ENCODE data around the gene OGFR. TPM values are rescaled to one million over a fixed set of nuclear protein-coding genes. Genes with fewer than 3 reads are reported as not detected.

OGFR gene
- total and polyA plus RNA-seq, 2 donors (not counting 3 experiments of a cell fraction or from before 2014, with no cell fraction given) = 30.8 to 44.0 TPM

GRCh38 chr20:62784497-62784896, 20.1 kb upstream of the OGFR start:
- FAIRE-seq (no peak), DNase-seq (ENCODE audit: low read depth, low spot score) (no peak)
- intact Hi-C loops (cut with micrococcal nuclease) (no loop called here), dilution Hi-C loops (cut with MboI; ENCODE audit: extremely low pct_ligation_motif_present, low sequenced_read_pairs) (no loop called here)
- Histone ChIP-seq H3K36me3 (ENCODE audit: control insufficient read depth in 2 of 2, extremely low read depth in 1 of 2, insufficient read depth in 2 of 2, low read length in 2 of 2) (no peaks in the 10 kb centered on the region), H3K4me2 (ENCODE audit: insufficient read depth, low read length) (no peak overlapping the region), H3K9me3 (replicated peaks; ENCODE audit: control insufficient read depth, insufficient read depth, low read length) (no peaks in the 10 kb centered on the region), H3K4me1 (ENCODE audit: control insufficient read depth, extremely low read depth, insufficient read depth, low read length) (peaks cover 10% of the 10 kb centered on the region), H3K9me1 (replicated peaks; ENCODE audit: control insufficient read depth, extremely low read depth, insufficient read depth, low read length) (no peaks in the 10 kb centered on the region), H4K20me1 (replicated peaks; ENCODE audit: control insufficient read depth, extremely low read depth, insufficient read depth, low read length) (no peaks in the 10 kb centered on the region), H3K9ac (replicated peaks; ENCODE audit: extremely low read depth, insufficient read depth, low read length) (no peak overlapping the region), H3K4me3 (replicated peaks in 1 of 3; ENCODE audit: insufficient read depth in 1 of 3, low read depth in 1 of 3, low read length in 3 of 3) (no peak overlapping the region), H2AFZ (ENCODE audit: low read depth, low read length) (no peak overlapping the region), H3K27me3 (ENCODE audit: control insufficient read depth in 2 of 2, insufficient read depth in 2 of 2, low read length in 2 of 2) (no peaks in the 10 kb centered on the region), H3K79me2 (ENCODE audit: control insufficient read depth, insufficient read depth, low read length) (no peaks in the 10 kb centered on the region), H3K27ac (ENCODE audit: insufficient read depth, low read depth, low read length) (no peak overlapping the region)
- ChIA-PET CTCF (no interaction called here), POLR2A (no interaction called here)
- no peak for TF ChIP-seq CTCF (IDR thresholded peaks at IDR 0.05; ENCODE audit: extremely low read depth in 1 of 2, insufficient read depth in 1 of 2, low read depth in 1 of 2, low read length in 2 of 2)
- no peak for TF ChIP-seq MAX (IDR thresholded peaks at IDR 0.05; ENCODE audit: insufficient read depth, insufficient read length)
- TF ChIP-seq MYC (IDR thresholded peaks at IDR 0.05; ENCODE audit: low read depth, low read length) = no peak
- no peak for TF ChIP-seq EZH2 (IDR thresholded peaks at IDR 0.05; ENCODE audit: borderline replicate concordance, low read depth, low read length, severe bottlenecking)
- no peak for TF ChIP-seq FOS (IDR thresholded peaks at IDR 0.05; ENCODE audit: borderline replicate concordance, insufficient read depth, low read length)
- no TSS peak for BruUV-seq (replicated peaks)

- CTCF ChIA-PET = interaction anchor here (0.8 kb wide), 1 partner anchor 97 kb away, joined by 4 read pairs; no protein-coding TSS in a partner anchor
- Histone ChIP-seq H3K4me1 (ENCODE audit: control insufficient read depth, extremely low read depth, insufficient read depth, low read length) (peaks cover 10% of the 10 kb centered on the region), H2AFZ (ENCODE audit: low read depth, low read length) (no peak overlapping the region), H3K9me1 (replicated peaks; ENCODE audit: control insufficient read depth, extremely low read depth, insufficient read depth, low read length) (no peaks in the 10 kb centered on the region), H3K27ac (ENCODE audit: insufficient read depth, low read depth, low read length) (no peak overlapping the region), H3K9me3 (replicated peaks; ENCODE audit: control insufficient read depth, insufficient read depth, low read length) (no peaks in the 10 kb centered on the region), H3K4me2 (ENCODE audit: insufficient read depth, low read length) (no peak overlapping the region), H3K27me3 (ENCODE audit: control insufficient read depth in 2 of 2, insufficient read depth in 2 of 2, low read length in 2 of 2) (no peaks in the 10 kb centered on the region), H3K36me3 (ENCODE audit: control insufficient read depth in 2 of 2, extremely low read depth in 1 of 2, insufficient read depth in 2 of 2, low read length in 2 of 2) (no peaks in the 10 kb centered on the region), H3K9ac (replicated peaks; ENCODE audit: extremely low read depth, insufficient read depth, low read length) (no peak overlapping the region), H4K20me1 (replicated peaks; ENCODE audit: control insufficient read depth, extremely low read depth, insufficient read depth, low read length) (no peaks in the 10 kb centered on the region), H3K79me2 (ENCODE audit: control insufficient read depth, insufficient read depth, low read length) (no peaks in the 10 kb centered on the region), H3K4me3 (replicated peaks in 1 of 3; ENCODE audit: insufficient read depth in 1 of 3, low read depth in 1 of 3, low read length in 3 of 3) (no peak overlapping the region)
- no peak for DNase-seq (ENCODE audit: low read depth, low spot score)
- no peak for TF ChIP-seq POLR2A (IDR thresholded peaks at IDR 0.05; ENCODE audit: low read depth, low read length)
- no peak for TF ChIP-seq JUN (IDR thresholded peaks at IDR 0.05; ENCODE audit: borderline replicate concordance, insufficient read depth, insufficient read length, low read depth)
- TF ChIP-seq POLR2AphosphoS5 (IDR thresholded peaks at IDR 0.05; ENCODE audit: insufficient read depth, low read depth, low read length) = no peak
- TF ChIP-seq MYC (IDR thresholded peaks at IDR 0.05; ENCODE audit: low read depth, low read length) = no peak
- no peak for TF ChIP-seq EZH2 (IDR thresholded peaks at IDR 0.05; ENCODE audit: borderline replicate concordance, low read depth, low read length, severe bottlenecking)
- no peak for FAIRE-seq
- POLR2A ChIA-PET = no interaction called here
- intact Hi-C loops (cut with micrococcal nuclease) (no loop called here), dilution Hi-C loops (cut with MboI; ENCODE audit: extremely low pct_ligation_motif_present, low sequenced_read_pairs) (no loop called here)
- no TSS peak for BruUV-seq (replicated peaks)
These were observed 19.2 kb upstream of the OGFR start for GRCh38 chr20:62785393-62785792.
